ENCODE data around the gene RGMA.

DNA sequence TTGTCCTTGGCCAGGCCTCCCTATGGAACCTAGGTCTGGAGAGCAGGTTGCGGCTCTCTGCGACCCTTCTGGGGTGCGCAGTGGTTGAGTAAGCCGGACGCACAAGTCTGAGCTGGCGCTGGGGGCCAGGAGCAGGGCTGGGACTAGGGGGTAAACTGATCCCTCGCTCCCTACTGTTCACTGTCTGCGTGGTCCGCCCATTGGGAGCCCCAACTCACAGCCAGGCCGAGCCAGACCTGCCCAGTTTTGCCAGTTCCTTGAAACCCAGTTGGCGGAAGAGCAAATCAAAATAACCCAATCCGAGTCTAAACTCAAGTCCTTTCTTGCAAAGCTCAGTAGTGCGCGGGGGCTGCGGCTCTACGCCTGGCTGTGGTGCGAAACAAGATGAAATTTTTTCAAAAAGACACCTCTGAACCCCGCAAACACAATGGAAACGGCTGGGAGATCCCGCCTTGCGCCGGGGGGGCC is 17.5 kb downstream of the RGMA start:
- TF ChIP-seq, protein P1, sequence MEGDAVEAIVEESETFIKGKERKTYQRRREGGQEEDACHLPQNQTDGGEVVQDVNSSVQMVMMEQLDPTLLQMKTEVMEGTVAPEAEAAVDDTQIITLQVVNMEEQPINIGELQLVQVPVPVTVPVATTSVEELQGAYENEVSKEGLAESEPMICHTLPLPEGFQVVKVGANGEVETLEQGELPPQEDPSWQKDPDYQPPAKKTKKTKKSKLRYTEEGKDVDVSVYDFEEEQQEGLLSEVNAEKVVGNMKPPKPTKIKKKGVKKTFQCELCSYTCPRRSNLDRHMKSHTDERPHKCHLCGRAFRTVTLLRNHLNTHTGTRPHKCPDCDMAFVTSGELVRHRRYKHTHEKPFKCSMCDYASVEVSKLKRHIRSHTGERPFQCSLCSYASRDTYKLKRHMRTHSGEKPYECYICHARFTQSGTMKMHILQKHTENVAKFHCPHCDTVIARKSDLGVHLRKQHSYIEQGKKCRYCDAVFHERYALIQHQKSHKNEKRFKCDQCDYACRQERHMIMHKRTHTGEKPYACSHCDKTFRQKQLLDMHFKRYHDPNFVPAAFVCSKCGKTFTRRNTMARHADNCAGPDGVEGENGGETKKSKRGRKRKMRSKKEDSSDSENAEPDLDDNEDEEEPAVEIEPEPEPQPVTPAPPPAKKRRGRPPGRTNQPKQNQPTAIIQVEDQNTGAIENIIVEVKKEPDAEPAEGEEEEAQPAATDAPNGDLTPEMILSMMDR (IDR thresholded peaks at IDR 0.05; ENCODE audit: extremely low read depth in 1 of 2, insufficient read depth in 1 of 2, low read depth in 1 of 2, low read length in 2 of 2): no peak
- TF ChIP-seq POLR2A (IDR thresholded peaks at IDR 0.05; ENCODE audit: low read depth, low read length) (no peak), POLR2AphosphoS5 (IDR thresholded peaks at IDR 0.05; ENCODE audit: insufficient read depth, low read depth, low read length) (no peak), EZH2 (IDR thresholded peaks at IDR 0.05; ENCODE audit: borderline replicate concordance, low read depth, low read length, severe bottlenecking) (no peak), GATA2 (IDR thresholded peaks at IDR 0.05; ENCODE audit: insufficient read depth, insufficient read length, low read depth, low read length) (no peak), FOS (IDR thresholded peaks at IDR 0.05; ENCODE audit: borderline replicate concordance, insufficient read depth, low read length) (no peak), JUN (IDR thresholded peaks at IDR 0.05; ENCODE audit: borderline replicate concordance, insufficient read depth, insufficient read length, low read depth) (no peak), MYC (IDR thresholded peaks at IDR 0.05; ENCODE audit: low read depth, low read length) (no peak)
- TF ChIP-seq, protein P2, sequence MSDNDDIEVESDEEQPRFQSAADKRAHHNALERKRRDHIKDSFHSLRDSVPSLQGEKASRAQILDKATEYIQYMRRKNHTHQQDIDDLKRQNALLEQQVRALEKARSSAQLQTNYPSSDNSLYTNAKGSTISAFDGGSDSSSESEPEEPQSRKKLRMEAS (IDR thresholded peaks at IDR 0.05; ENCODE audit: insufficient read depth, insufficient read length): no peak
